ENCODE results near the gene UGDH.
"Not testable (repeated sequence)": the region's sequence is repeated elsewhere in the genome, so short reads cannot be mapped to it uniquely, and the experiment has no call there.

The UGDH gene

GRCh38 chr4:39528061-39528465 lies 824 bp upstream of the UGDH start:
- DNase-seq: no peak

- DNase-seq: no peak
These were observed 409 bp downstream of the UGDH start for GRCh38 chr4:39526765-39527295.

- DNase-seq: no peak
These were observed 1.2 kb downstream of the UGDH start for GRCh38 chr4:39525822-39526690.

- DNase-seq: no peak
These were observed 2.9 kb downstream of the UGDH start for GRCh38 chr4:39524161-39524957.

GRCh38 chr4:39522068-39522467 lies 5.2 kb downstream of the UGDH start:
- no peak for DNase-seq

GRCh38 chr4:39521253-39521919 lies 5.9 kb downstream of the UGDH start:
- no peak for DNase-seq

- DNase-seq: no peak
These were observed 8.8 kb downstream of the UGDH start for GRCh38 chr4:39518484-39518883.

- DNase-seq: no peak
These were observed 10.8 kb downstream of the UGDH start for GRCh38 chr4:39516407-39516966.

GRCh38 chr4:39515669-39516401 lies 11.4 kb downstream of the UGDH start:
- DNase-seq: not testable (repeated sequence)

GRCh38 chr4:39514888-39515401 lies 12.3 kb downstream of the UGDH start:
- no peak for DNase-seq

- DNase-seq: not testable (repeated sequence)
These were observed 13.0 kb downstream of the UGDH start for GRCh38 chr4:39514266-39514665.

- no peak for DNase-seq
These were observed 16.8 kb downstream of the UGDH start for GRCh38 chr4:39510348-39510929.

GRCh38 chr4:39505581-39505980 lies 21.7 kb downstream of the UGDH start:
- DNase-seq: no peak

GRCh38 chr4:39504538-39504937 lies 22.7 kb downstream of the UGDH start:
- no peak for DNase-seq

GRCh38 chr4:39502664-39503035 lies 24.6 kb downstream of the UGDH start:
- DNase-seq: not testable (repeated sequence)

- no peak for DNase-seq
These were observed 25.1 kb downstream of the UGDH start for GRCh38 chr4:39502019-39502663.

- DNase-seq: no peak
These were observed 28.6 kb downstream of the UGDH start for GRCh38 chr4:39498727-39499020.

GRCh38 chr4:39497909-39498726 lies 29.1 kb downstream of the UGDH start:
- DNase-seq: no peak

GRCh38 chr4:39495446-39496213 lies 31.6 kb downstream of the UGDH start:
- no peak for DNase-seq

GRCh38 chr4:39494354-39494753 lies 32.9 kb downstream of the UGDH start:
- no peak for DNase-seq
